Psoas muscle (tissue), 8 donors: Measurements from ENCODE around the gene SOX30. TPM values are rescaled to one million over a fixed set of nuclear protein-coding genes. Genes with fewer than 3 reads are reported as not detected.
"Not testable (repeated sequence)": the region's sequence is repeated elsewhere in the genome, so short reads cannot be mapped to it uniquely, and the experiment has no call there.

Experiments
- ATAC-seq, 4 donors: fragments of 200-7000 bp; cut with Tn5 transposase; one replicate each; pipeline ENCODE4 v1.9.1; 2020; ENCODE audit warnings: moderate library complexity in 3 of 4, mild to moderate bottlenecking in 2 of 4
- DNase-seq, 2 donors: peaks; one replicate each; pipeline ENCODE4 v3.0.0-alpha.2; 2020
- H3K27ac ChIP-seq: fragments of 200-600 bp; one replicate; pipeline ENCODE4 v1.8.0; 2022
- H3K27me3 ChIP-seq, 3 donors: fragments of 200-600 bp in 1 of 3; one replicate each; pipeline versions ENCODE4 v1.6.1 to v1.8.0; 2013 to 2022; ENCODE audit warnings: low read length in 2 of 3, mild to moderate bottlenecking in 2 of 3, moderate library complexity in 1 of 3; ENCODE audit not compliant: insufficient read depth in 3 of 3
- H3K36me3 ChIP-seq, 2 donors: fragments of 200-600 bp in 1 of 2; one replicate each; pipeline versions ENCODE4 v1.6.1 to v1.8.0; 2013 to 2022; ENCODE audit warnings: low read depth in 1 of 2, mild to moderate bottlenecking in 1 of 2, moderate library complexity in 1 of 2; ENCODE audit not compliant: insufficient read depth in 1 of 2
- H3K4me1 ChIP-seq: fragments of 200-600 bp; one replicate; pipeline ENCODE4 v1.8.0; 2022
- H3K4me3 ChIP-seq: fragments of 200-600 bp; one replicate; pipeline ENCODE4 v1.8.0; 2022; ENCODE audit warnings: mild to moderate bottlenecking
- H3K9me3 ChIP-seq: fragments of 200-600 bp; one replicate; pipeline ENCODE4 v1.8.0; 2022
- WGBS, 3 donors: extraction: QIAGEN DNeasy Blood & Tissue Kit; methylation state at CpG; one replicate each; pipeline versions ENCODE4 v1.1.6 to v1.1.7; 2013; 5-methylcytosine and 5-hydroxymethylcytosine counted together
- intact Hi-C, 2 donors: fragments of 100-400 bp; cut with DNase I; formaldehyde crosslinking; loops; one replicate each; pipeline versions ENCODE4 v1.11.0 to v1.14.2; 2022
- polyA plus RNA-seq, 3 donors: library from polyadenylated mRNA; stranded (reverse); fragments of 200-250 nt; gene quantifications; one replicate each; pipeline ENCODE4 v1.2.3, GENCODE V29; 2013
- total RNA-seq, 4 donors: library from RNA; stranded (reverse); fragmentation: NEBNext Ultra II Directional in 2 of 4; extraction: Animal tissue kit (Norgen Biotek cat#: 25700) in 2 of 4; gene quantifications; one replicate each; pipeline versions ENCODE4 v1.2.1 to v1.2.4, GENCODE V29; 2021 to 2023
- TF ChIP-seq, protein P1 (sequence below): fragments of 200-600 bp; IDR thresholded peaks from one replicate; pipeline ENCODE4 v1.8.0; 2022; ENCODE audit warnings: antibody characterized with exemption
- donor health status: healthy with polysubstance abuse.
- donor health status: DM: no; HTN: no; CAD: no; lungs with moderate emphysema.
- donor health status: Bipolar disorder and iron deficiency.
- donor health status: healthy.
- donor health status: DM: yes; HTN: yes; CAD: no.
- donor health status: DM: no; HTN: no; CAD: no.
- donor health status: DM: no; HTN: no; CAD: no.
- donor health status: DM: yes; HTN: yes; CAD: no.

The SOX30 gene
- total and polyA plus RNA-seq, 7 donors = 0.01 to 0.19 (median 0.05) TPM; not detected in 4

DNA sequence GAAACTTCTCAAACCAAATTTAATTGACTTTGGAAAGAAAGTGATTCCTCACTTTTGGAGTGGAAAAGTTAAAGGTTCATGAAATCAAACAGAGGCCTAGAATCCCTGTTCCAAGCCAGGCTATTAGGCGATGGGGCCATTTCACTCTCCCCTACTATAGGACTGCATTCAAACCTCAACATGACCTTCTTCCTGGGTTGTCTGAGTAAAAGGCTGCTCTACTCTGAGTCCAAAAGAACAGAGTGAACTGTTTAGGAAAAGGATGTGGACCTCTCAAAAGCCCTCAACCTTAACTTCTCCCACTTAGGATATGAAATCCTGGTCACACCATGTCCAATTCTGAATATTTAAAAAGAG lies 34.9 kb upstream of the SOX30 start:
- TF ChIP-seq, protein P1, sequence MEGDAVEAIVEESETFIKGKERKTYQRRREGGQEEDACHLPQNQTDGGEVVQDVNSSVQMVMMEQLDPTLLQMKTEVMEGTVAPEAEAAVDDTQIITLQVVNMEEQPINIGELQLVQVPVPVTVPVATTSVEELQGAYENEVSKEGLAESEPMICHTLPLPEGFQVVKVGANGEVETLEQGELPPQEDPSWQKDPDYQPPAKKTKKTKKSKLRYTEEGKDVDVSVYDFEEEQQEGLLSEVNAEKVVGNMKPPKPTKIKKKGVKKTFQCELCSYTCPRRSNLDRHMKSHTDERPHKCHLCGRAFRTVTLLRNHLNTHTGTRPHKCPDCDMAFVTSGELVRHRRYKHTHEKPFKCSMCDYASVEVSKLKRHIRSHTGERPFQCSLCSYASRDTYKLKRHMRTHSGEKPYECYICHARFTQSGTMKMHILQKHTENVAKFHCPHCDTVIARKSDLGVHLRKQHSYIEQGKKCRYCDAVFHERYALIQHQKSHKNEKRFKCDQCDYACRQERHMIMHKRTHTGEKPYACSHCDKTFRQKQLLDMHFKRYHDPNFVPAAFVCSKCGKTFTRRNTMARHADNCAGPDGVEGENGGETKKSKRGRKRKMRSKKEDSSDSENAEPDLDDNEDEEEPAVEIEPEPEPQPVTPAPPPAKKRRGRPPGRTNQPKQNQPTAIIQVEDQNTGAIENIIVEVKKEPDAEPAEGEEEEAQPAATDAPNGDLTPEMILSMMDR = no peak
- no peak overlapping the region for H3K4me3 ChIP-seq
- no peaks in the 10 kb centered on the region for H3K4me1 ChIP-seq
- no peaks in the 10 kb centered on the region for H3K36me3 ChIP-seq
- WGBS, 3 donors = 92 to 97% (median 97%) methylated on average over 1 of the region's 1 CpG
- no peaks in the 10 kb centered on the region for H3K27me3 ChIP-seq
- H3K9me3 ChIP-seq = no peaks in the 10 kb centered on the region
- no peak overlapping the region for H3K27ac ChIP-seq
- ATAC-seq (no peak), DNase-seq (no peak)
- intact Hi-C loops = no loop called here

DNA sequence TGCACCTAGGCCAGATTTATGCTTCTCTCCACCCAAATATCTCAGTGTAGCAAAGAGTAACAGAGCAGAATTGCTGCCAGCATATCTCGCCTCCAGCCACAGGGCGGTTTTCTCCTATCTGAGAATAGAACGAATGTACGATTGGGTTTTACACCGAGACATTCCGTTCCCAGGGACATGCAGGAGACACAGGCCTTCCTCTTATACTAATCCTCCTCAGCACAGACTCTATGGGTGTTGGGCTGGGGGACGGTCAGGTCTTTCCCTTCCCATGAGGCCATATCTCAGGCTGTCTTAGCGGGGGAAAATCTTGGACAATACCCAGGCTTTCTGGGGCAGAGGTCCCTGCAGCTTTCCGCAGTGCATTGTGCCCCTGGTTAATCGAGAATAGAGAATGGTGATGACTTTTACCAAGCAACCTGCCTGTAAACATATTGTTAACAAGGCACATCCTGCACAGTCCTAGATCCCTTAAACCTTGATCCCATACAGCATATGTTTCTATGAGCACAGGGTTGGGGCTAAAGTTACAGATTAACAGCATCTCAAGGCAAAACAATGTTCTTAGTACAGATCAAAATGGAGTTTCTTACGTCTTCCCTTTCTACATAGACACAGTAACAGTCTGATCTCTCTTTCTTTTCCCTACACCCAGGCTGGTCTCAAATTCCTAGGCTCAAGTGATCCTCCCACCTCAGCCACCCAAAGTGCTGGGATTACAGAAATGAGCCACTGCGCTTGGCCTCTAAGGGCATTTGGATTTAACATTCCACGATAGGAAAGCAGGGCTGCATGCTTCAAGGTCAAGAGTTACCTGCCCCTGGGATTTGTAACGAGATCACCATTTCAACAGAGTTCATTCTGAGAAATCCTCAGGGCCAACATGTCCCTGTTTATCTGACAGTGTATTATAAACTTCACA lies 34.3 kb upstream of the SOX30 start:
- H3K9me3 ChIP-seq, intact Hi-C loops, H3K4me3 ChIP-seq, ATAC-seq, H3K27ac ChIP-seq, H3K4me1 ChIP-seq, H3K27me3 ChIP-seq, H3K36me3 ChIP-seq, DNase-seq: not testable (repeated sequence)
- 78 to 88% (median 81%) methylated on average over 14 of the region's 14 CpGs for whole genome bisulfite sequencing, 3 donors

DNA sequence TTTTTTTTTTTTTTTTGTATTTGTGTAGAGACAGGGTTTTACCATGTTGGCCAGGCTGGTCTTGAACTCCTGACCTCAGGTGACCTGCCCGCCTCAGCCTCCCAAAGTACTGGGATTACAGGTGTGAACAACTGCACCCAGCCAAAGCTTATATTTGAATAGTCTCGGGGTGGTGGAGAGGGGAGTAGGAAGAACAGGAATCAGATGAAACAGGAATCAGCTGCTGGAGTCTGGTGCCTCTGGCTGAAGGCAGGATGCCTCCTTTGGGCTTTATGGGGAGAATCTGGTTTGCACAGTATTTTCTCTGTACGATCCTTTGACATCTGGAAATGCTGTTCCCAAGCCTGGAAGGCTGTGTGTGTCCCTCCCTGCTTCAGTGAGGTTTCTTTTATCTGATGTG lies 30.0 kb upstream of the SOX30 start:
- Histone ChIP-seq H3K27me3 (no peaks in the 10 kb centered on the region), H3K36me3 (no peaks in the 10 kb centered on the region), H3K9me3 (no peaks in the 10 kb centered on the region), H3K27ac (no peak overlapping the region), H3K4me1 (no peaks in the 10 kb centered on the region), H3K4me3 (no peak overlapping the region)
- 65 to 72% (median 66%) methylated on average over 3 of the region's 3 CpGs for WGBS, 3 donors
- TF ChIP-seq, protein P1 = no peak
- no peak for ATAC-seq
- DNase-seq = no peak
- intact Hi-C loops = no loop called here

DNA sequence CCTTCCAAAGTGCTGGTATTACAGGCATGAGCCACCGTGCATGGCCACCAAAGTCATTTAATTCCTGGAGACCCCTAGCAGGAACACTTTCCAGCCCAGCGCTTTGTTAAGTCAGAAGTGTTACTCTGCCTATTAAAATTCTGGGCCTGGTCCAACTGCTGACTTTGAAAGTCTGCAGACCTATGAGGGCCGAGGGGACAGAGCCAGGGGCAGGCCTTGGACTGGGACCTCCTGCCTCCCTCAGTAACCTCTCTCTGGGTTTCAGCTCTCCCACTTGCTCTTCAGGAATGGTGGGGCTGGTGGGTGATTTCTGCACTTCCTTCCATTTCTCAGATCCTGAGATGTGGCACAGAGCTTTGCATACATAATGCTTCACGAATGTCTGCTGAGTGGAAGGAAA lies 28.8 kb upstream of the SOX30 start:
- no peak for ATAC-seq
- H3K9me3 ChIP-seq = no peaks in the 10 kb centered on the region
- H3K4me3 ChIP-seq = no peak overlapping the region
- DNase-seq = no peak
- intact Hi-C loops = no loop called here
- H3K27me3 ChIP-seq = no peaks in the 10 kb centered on the region
- no peak overlapping the region for H3K27ac ChIP-seq
- H3K4me1 ChIP-seq = no peaks in the 10 kb centered on the region
- 52 to 62% (median 54%) methylated on average over 4 of the region's 4 CpGs for WGBS, 3 donors
- H3K36me3 ChIP-seq = no peaks in the 10 kb centered on the region
- TF ChIP-seq, protein P1 = no peak

DNA sequence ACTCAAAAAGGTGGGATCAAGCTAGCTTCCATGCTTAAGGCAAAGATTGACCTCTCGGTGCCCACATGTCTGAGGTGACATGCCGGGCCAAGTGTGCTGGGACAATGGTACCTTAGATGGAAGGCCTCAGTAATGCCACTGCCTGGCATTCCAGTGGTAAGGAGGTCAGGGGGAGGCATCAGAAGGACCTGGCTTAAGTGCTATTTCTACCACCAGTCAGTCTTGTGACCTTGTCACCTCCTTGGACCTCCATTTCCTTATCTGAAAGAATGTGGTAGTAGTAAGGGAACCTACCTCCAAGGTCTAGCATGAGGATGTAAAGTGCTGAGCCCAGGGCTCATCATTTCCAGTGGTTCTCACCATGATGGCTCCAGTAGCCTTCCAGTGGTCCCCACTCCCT lies 28.0 kb upstream of the SOX30 start:
- no peaks in the 10 kb centered on the region for H3K9me3 ChIP-seq
- no peak for DNase-seq
- H3K36me3 ChIP-seq = no peaks in the 10 kb centered on the region
- H3K27ac ChIP-seq = no peak overlapping the region
- intact Hi-C loops = no loop called here
- no peak for ATAC-seq
- H3K4me1 ChIP-seq = no peaks in the 10 kb centered on the region
- no peak overlapping the region for H3K4me3 ChIP-seq
- TF ChIP-seq, protein P1 = no peak
- WGBS, 3 donors = 93 to 98% (median 98%) methylated on average over 2 of the region's 2 CpGs
- no peaks in the 10 kb centered on the region for H3K27me3 ChIP-seq
